Mammary epithelial cell (primary cell): ENCODE measurements around the gene ACSL6.

Experiments
- CTCF ChIP-seq, 2 donors: IDR thresholded peaks in 1 of 2; conservative IDR thresholded peaks in 1 of 2; 2 replicates each; pipeline ENCODE4 v1.5.1; 2011 to 2012; ENCODE audit warnings: inconsistent platforms in 2 of 2, low read length in 2 of 2, mild to moderate bottlenecking in 2 of 2, control low read depth in 1 of 2, low read depth in 1 of 2; ENCODE audit not compliant: insufficient read depth in 1 of 2; ENCODE audit errors: extremely low read depth in 1 of 2
- EZH2 ChIP-seq: IDR thresholded peaks from 2 replicates; pipeline ENCODE4 v1.6.1; 2012; ENCODE audit warnings: low read length, inconsistent platforms, borderline replicate concordance

DNA sequence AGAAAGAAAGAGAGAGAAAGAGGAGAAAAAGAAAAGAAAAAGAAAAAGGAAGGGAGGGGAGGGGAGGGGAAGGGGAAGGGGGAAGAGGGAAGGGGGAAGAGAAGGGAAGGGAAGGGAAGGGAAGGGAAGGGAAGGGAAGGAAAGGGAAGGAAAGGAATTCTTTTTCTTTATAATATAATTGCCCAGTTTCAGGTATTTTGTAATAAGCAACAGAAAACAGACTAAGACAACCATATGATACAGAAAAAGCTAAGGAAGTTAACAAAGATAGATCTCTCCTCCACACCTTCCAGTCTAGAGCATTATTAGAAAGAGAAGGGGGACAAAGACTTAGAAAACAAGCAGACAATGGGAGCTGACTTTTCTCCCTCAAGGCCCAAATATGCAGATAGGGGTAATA lies 97.0 kb downstream of the ACSL6 start:
- TF ChIP-seq CTCF (conservative IDR thresholded peaks at IDR 0.05 in 1 of 2, IDR thresholded peaks at IDR 0.05 in 1 of 2; ENCODE audit: extremely low read depth in 1 of 2, insufficient read depth in 1 of 2, low read depth in 1 of 2, low read length in 2 of 2) (no peak), EZH2 (no peak)
